GM18909 (cell line): ENCODE results near the gene POLN.

Experiments used
- ATAC-seq: cut with Tn5 transposase; IDR thresholded peaks from one replicate; pipeline ENCODE4 v1.9.1; 2021; ENCODE audit warnings: mild to moderate bottlenecking; ENCODE audit not compliant: unreplicated experiment, poor library complexity

Gene POLN

DNA sequence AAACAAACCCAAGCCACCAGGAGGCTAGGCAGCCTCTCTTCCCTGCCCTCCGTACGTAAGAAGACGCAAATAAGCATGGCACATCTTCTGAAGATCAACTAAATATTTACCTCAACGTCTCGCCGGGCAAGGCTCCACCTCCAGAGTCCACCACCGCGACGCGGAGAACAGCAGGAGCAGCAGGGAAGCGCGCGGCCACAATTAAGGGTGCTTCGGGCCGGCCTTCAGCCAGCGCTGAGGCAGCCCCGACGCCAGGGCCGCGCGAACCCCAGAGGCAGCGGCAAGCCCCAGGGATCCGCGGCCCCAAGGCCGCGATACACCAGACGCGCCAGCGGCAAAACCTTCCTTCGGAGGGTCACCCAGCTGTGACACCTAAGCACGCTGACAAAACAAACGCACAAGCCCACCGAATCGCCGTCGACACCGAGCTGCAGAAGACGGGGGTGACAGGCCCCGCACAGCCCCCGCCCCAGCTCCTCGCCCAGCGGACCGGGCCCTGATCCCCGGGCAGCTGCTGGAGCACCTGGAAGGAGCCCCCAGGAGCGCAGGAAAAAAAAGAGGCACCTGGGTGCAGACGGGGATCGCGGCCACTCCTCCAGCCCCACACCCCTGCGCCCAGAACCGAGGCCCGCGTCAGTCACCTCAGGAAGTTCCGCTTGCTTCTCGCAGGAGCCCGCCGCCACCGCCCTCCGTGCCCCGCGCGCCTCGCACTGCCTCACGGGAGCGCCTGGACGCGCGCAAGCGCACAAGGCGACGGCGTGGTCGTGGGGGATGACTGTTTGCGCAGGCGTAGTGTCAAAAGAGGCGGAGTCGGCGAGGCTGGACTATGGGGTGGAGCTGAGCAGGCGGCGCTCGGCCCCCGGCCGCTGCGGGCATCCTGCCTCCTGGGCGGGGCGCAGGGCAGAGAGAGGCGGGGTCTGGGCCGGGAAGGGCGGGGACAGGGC, at the start of gene POLN, which contains the start of gene HAUS3:
Gene POLN, minus strand, starts transcription at position 712 of the 944 bp plus-strand sequence. CDS start 12,890 bp downstream, outside the sequence.
Gene HAUS3, minus strand, starts transcription at position 712 of the 944 bp plus-strand sequence. CDS start 1,175 bp downstream, outside the sequence.
- peak; percentile 86 for ATAC-seq

DNA sequence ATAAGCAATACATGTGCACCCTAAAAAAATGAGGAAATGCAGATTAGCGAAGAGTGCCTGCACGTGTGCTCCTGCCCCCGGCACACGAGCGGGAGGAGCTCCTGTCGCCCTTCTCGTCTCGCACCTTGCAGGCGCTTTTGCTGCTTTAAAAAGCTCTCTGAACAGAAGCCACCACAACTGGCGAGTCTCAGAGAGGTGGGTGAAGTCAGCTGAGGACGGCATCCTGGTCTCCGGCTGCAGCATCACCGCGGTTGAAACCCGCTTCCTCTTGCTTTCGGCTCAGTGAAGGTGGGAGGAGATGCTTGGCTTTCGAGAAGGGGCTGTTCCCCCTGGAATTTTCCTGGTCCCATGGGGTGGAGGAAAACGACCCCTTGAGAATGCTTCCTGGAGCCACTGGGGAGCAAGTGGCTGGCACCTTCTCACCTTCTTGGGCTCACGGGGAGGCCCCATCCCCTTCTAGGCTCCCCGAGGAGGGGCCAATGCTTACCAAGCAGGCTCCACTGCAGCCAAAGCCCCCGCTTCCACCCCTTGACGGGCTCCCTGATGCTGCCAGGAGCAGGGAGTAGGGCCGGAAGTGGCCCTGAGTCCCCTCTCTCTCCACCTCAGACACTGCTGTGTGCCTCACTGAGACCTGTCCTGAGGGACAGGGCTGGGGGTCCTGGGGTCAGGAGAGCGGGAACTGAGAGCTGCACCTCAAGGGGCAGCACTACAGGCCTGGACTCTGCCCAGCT, 49.2 kb upstream of the POLN start:
- ATAC-seq = no peak

DNA sequence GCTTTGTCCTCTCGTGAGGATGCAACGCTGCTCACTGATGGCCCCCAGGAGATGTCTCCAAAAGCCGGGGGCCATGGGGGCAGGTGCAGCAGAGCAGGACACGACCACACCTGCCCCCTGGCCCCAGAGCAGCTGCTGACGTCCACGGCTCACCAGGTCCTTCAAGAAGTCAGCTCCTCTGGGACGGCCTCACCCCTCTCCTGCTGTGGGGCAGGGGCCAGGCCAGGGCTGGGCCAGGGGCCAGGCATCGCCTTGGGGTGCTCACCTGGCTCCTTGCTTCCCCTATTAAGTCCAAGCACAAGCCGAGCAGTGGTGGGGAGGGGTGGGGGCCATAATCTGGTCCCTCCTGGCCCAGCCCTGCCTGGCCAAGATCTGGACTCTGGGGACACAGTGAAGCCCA, 48.6 kb upstream of the POLN start:
- no peak for ATAC-seq

DNA sequence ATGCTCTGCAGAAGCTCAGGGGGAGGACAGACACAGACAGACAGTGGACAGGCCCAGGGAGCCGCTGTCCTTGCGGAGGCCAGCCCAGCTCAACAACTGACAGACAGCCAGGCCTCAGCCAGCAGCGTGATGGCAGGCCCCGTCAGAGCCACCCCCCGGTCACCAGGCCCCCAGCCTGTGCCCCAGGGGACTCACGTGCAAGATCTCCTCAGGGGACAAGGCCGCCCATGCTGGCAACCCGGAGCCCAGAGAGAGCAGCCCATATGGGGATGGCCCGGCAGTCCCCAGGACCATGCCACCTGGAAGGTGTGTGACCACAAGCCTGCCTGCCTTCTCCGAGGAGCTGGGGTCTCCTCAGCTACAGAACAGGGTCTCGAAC, 48.0 kb upstream of the POLN start:
- no peak for ATAC-seq

DNA sequence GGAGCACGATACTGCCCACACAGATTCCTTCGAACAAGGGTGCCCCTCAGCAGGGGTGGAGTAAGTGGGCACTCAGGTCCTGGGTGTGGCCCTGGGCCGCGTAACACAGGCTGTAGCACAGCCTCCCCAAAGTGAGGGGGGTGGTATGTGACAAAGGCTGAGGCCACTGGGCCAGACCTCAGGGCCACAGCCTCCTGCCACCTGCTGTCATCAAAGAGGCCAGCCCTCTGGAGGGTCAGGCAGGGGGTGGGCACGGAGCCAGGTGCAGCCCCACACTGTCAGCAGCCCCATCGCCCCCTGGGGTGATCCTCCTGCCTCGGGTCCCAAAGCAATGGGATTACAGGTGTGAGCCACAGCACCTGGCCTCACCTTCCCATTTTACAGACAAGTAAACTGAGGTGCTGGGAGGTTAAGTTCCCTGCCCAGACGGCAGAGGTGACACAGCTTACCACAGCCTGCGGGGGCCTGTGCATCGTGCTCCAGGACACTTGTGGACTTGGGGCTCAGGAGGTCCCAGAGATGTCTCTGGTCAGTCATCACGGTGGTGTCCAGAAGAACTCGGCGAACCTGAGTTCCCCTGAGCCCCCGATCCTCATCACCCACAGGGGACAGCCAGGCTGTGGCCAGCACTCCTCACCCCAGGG, 47.5 kb upstream of the POLN start:
- ATAC-seq = no peak

DNA sequence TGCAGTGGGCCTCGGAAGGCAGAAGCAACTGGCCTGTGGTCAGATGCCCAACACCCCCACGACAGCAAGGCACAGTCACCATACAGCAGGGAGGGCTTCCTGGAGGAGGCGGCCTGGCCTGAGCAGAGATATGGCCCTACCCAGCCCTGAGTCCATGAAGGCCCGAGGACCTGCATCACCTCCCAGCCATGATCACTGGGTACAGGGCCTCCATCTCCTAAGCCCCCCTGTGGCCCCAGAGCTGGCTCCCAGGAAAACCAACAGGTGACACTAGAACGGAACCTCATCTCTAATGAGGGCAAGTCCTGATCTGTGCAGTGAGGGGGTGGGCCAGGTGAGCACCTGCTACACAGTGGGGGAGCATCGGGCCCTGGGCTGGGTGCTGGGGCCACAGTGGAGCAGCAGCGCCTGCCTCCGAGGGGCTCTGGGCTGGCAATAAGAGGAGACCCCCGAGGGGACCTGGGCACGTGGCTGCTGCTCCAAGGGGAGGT, 46.2 kb upstream of the POLN start:
- no peak for ATAC-seq

DNA sequence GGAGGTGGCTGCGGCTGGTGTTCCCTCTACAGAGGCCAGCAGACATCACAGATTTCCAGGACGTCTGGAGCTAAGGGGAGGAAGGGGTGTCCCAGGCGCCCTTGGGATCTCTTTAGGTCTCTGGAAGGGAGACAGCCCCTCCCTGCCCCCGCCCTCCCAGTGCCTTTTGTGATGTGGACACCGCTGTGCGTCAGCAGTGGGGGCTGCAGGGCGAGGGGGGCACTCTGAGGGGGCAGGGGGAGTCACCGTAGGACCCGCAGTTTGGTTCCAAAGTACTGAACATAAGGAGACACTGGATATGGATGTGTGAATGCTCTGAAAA, 45.6 kb upstream of the POLN start:
- no peak for ATAC-seq

DNA sequence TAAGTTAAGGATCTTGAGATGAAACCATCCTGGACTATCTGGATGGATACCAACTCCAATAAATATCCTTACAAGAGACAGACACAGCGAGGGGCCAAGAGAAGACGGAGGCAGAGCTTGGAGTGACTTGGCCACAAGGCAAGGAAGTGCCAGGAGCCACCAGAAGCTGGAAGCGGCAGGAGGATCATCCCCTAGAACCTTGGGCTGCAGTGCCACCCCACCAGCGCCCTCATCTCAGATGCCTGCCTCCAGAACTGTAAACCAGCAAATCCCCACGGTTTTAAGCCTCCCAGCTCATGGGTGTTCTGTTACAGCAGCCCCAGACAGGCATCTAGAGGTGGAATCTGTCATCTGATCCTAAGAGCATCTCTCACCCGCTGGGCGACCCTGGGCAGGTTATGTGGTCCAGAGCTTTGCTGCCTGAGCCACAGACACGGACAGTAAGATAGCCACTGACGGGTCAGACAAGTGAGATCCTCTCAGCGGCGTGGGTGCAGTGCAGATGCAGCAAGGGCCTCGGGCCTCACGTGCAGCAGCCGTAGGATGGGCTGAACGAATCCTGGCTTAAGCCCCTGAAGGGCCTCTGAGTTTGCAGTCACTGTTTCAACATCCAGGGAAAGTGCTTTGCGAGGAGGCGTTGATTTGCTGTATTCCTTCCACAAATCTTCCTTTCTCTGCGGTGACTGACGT, 45.1 kb upstream of the POLN start:
- no peak for ATAC-seq

DNA sequence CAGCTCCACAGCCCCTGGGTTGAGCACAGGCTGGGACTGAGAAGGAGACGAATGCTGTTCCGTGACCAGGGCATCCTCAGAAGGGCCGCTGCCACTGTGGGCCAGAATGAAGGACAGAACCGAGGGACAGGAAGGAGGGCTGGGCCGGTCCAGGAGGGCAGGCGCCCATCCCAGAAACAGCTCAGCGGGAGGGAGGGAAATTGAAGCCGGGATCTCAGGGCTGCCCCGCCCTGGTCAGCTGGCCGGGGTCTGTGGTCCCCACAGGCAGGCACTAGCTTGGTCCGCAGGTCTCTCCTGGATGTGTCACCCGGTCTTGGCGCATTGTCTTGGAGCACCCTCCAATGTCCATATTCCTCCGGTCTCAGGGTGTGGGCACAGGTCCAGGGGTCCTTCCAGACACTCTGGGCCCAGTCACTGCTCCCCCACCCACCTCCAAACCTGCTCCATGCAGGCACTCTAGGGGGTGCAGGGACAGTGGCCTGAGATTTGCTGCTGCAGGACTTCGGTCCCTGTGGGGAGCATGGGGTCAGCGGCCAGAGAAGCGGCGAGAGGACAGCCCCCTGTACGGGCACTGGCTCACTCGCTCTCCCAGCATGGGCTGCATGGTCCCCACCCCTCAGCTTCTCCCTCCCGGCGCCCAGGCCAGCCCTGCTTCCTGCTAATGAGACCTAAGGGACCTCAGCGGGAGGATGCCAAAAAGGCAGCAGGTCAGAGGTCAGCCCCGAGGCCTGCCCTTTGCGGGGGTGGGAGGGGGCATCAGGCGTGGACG, 43.9 kb upstream of the POLN start:
- ATAC-seq = no peak

DNA sequence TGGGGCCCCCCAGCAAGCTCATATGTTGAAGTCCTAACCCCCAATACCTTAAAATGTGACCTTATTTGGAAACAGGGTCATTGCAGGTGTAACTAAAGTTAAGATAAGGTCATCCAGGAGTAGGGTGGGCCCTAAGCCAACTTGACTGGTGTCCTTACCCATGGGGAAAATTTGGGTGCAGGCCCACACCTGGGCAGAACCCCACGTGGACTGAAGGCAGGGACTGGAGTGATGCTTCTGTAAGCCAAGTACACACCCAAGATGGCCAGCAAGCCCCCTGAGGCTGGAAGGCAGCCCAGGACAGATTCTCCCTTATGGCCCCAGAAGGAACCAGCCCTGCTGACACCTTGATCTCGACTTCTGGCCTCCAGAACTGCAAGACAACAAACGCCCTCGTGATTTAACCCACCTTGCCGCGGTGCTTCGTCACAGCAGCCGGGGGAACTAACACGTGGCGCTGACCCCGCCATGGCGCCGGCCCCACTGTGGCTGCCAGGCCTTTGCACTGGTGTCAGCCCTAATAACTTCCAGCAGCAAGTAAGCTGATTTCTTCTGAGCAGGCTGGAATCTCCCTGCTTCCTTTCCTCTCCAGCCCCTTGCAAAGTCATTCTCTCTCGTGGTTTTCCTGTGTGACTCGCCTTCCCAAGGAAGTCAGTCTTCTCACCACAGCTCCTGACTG, 43.2 kb upstream of the POLN start:
- no peak for ATAC-seq

DNA sequence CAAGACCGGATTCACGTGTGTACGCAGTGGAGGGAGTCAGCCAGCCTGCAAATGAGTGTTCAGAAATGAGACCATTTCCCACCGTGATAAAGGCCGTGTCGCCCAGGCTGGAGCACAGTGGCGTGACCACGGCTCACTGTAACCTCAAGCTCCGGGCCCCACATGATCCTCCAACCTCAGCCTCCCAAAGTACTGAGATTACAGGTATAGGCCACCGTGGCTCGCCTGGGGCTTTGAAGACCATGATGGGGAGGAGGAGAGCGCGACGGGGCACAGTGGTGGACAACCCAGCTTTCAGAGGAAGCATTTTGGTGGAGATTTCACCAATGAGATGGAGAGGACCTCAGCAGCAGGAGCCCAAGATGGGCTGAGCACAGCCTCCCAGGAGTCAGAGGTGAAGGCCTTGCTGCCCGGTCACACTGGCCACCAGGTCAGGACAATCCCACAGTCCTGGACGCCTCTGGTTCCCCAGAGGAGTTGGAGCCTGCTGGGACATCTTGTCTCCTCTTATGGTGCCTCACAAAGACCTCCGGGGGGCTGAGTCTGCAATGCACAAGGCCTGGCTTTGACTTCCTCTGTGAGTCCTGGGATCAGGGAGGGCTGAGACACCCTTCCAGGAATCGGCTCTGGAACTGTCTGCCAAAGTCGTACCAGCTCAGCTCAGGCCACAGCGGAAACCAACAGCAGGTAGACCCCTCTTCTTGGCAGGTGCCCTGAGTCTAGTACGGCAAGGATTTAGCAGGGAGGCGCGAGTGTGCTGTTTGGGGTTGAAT, 42.4 kb upstream of the POLN start:
- no peak for ATAC-seq

DNA sequence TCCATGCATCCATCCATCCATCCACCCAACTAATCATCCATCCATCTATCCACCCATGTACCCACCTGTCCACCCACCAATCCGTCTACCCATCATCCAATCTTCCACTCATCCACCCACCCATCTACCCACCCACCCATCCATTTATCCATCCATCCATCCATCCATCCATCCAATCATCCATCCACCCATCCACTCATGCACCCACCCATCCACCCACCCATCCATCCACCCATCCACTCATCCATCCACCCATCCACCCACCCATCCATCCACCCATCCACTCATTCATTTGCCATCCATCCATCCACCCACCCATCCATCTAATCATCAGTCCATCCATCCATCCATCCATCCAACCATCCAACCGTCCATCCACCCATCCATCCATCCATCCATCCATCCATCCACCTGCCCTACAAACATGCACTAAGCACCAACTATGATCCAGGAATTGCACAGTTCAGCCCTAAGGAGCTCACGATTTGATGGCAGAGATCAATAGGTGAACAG, 41.3 kb upstream of the POLN start:
- no peak for ATAC-seq

DNA sequence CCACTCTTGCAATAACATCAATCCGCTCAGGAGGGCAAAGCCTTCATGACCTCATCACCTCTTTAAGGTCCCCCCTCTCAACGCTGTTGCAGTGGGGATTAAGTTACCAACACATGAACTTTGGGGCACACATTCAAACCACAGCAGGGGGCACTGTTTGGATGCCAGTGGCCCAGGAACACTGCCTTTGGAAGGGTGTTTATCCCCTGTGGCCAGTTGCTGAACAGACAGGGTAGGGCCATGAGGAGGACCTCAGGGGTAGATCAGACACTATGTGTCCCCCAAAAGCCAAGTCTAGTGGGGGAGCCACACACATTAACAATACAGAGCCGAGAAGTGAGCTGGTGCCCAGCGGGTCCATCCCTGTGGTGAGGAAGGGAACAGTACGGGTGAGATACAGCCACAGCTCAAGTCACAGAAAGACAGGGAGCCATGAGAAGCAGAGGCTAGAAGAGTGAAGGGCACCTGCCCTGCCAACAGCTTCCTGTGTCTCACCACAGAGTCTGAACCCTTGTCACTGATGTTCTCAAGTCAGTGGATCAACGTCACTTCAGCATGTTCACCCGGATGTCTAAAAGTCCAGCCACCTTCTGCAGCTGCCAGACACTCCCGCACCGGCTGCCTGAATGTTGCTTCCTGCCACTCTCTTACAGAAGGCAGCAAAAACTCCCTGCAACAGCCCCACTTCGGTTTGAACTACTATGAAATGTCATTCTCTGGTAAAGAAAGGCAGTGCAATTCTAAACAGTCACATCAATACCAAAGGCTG, 39.8 kb upstream of the POLN start:
- peak; percentile 81 for ATAC-seq

DNA sequence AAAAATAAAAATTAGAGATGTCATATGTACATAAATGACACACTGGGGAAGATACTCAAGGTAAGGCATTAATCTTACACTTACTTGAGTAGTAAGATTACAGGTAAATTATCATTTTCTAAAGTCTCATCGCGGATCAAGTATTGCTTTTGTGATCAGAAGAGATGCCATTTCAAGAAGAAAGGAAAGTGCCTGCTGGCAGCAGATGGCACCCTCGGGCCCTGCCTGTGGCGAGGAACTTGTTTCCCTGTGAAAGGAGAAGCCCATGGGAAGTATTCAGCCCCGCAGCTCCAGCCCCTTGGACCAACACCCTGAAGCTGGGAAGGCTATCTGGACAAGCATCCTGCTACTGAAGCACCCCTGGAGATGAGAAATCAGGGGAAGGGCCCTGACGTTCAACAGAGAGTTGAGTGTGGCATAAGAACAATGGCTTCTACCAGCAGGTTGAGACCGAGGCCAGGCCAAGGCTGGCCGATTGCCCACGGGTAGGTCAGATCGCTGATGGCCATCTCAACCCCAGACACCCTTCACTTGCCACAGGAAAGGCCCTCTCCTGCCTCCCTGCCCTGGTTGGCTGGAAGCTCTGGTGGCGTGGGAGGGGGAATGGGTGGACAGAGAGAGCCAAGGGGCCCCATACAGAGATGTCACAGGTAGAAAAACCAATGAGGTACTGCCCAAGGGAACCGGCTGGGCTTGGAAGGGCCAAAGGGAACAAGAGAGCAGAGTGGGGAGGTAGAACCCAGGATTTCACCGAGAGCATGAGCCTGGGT, 38.8 kb upstream of the POLN start:
- no peak for ATAC-seq

DNA sequence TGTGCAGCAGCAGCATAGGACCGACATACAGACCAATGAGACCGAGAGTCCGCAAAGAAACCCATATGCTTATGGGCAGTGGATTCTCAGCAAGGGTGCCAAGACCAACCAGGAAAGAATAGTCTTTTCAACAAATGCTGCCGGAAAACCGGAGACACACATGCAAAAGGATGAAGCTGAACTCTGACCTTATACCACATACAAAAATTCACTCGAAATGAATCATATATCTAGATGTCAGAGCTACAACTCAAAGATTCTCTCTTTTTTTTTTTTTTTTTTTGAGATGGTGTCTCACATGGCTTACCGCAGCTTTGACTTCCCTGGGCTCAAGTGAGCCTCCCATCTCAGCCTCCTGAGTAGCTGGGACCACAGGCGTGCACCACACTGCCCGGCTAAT, 36.0 kb upstream of the POLN start:
- ATAC-seq = no peak

DNA sequence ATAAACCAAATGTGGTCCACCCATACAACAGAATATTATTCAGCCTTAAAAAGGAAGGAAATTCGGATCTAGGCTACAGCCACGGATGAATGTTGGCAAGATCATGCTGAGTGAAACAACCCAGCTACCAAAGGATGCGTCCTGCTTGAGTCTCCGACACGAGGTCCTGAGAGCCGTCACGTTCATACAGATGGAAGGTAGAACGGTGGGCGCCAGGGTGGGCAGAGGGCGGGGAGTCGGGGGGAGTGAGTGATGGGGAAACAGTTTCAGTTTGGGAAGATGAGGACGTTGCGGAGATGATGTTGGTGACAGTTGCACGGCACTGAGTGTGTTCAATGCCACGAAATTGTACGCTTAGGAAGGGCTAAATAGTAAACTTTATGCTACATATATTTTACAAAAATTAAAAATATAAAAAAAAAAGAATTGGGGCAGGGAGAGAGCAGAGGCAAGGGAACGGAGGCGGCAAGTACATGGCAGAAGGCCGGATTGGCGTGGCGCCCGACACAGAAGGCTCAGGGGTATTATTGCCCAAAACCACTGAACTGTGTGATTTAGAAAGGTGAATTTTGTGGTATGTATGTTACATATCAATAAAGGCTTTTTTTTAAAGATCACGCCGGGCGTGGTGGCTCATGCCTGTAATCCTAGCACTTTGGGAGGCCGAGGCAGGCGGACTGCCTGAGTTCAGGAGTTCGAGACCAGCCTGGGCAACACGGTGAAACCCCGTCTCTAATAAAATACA, 34.8 kb upstream of the POLN start:
- no peak for ATAC-seq
